Liver (tissue), 3 donors: ENCODE results near the gene PLCB4.

Experiments
- RAD21 ChIP-seq, 2 donors: IDR thresholded peaks; 2 replicates each; pipeline ENCODE4 v1.6.1; 2016; ENCODE audit warnings: antibody characterized with exemption in 2 of 2, mild to moderate bottlenecking in 2 of 2
- TF ChIP-seq, protein P1 (sequence below): fragments of 150-350 bp; IDR thresholded peaks from 2 replicates; pipeline ENCODE4 v1.5.1; 2017; ENCODE audit warnings: improper control_type of control experiment, low read depth, low read length; ENCODE audit not compliant: missing input control
- TF ChIP-seq, protein P2 (sequence below): IDR thresholded peaks from 2 replicates; pipeline ENCODE4 v1.6.1; 2016; ENCODE audit warnings: antibody characterized with exemption
- donor health status: healthy.
- donor health status: healthy.

- TF ChIP-seq, protein P1, sequence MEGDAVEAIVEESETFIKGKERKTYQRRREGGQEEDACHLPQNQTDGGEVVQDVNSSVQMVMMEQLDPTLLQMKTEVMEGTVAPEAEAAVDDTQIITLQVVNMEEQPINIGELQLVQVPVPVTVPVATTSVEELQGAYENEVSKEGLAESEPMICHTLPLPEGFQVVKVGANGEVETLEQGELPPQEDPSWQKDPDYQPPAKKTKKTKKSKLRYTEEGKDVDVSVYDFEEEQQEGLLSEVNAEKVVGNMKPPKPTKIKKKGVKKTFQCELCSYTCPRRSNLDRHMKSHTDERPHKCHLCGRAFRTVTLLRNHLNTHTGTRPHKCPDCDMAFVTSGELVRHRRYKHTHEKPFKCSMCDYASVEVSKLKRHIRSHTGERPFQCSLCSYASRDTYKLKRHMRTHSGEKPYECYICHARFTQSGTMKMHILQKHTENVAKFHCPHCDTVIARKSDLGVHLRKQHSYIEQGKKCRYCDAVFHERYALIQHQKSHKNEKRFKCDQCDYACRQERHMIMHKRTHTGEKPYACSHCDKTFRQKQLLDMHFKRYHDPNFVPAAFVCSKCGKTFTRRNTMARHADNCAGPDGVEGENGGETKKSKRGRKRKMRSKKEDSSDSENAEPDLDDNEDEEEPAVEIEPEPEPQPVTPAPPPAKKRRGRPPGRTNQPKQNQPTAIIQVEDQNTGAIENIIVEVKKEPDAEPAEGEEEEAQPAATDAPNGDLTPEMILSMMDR = no peak
- TF ChIP-seq, protein P2, sequence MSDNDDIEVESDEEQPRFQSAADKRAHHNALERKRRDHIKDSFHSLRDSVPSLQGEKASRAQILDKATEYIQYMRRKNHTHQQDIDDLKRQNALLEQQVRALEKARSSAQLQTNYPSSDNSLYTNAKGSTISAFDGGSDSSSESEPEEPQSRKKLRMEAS = no peak
- TF ChIP-seq RAD21 (IDR thresholded peaks at IDR 0.05) = no peak
These were observed 275.4 kb downstream of the PLCB4 start for GRCh38 chr20:9344083-9344920.
